SK-N-SH (cell line): Measurements from ENCODE around the gene TFAP2C.

Source experiments
- CHD2 ChIP-seq: fragments of 150-350 bp; IDR thresholded peaks from 2 replicates; pipeline ENCODE4 v1.6.1; 2018; ENCODE audit warnings: low read length; ENCODE audit not compliant: partially characterized antibody
- EZH2phosphoT487 ChIP-seq: fragments of 200-600 bp; sonication (generic); IDR thresholded peaks from 2 replicates; pipeline ENCODE4 v1.6.1; 2017; ENCODE audit warnings: low read depth, mixed run types, mild to moderate bottlenecking, antibody characterized with exemption, moderate library complexity, borderline replicate concordance

DNA sequence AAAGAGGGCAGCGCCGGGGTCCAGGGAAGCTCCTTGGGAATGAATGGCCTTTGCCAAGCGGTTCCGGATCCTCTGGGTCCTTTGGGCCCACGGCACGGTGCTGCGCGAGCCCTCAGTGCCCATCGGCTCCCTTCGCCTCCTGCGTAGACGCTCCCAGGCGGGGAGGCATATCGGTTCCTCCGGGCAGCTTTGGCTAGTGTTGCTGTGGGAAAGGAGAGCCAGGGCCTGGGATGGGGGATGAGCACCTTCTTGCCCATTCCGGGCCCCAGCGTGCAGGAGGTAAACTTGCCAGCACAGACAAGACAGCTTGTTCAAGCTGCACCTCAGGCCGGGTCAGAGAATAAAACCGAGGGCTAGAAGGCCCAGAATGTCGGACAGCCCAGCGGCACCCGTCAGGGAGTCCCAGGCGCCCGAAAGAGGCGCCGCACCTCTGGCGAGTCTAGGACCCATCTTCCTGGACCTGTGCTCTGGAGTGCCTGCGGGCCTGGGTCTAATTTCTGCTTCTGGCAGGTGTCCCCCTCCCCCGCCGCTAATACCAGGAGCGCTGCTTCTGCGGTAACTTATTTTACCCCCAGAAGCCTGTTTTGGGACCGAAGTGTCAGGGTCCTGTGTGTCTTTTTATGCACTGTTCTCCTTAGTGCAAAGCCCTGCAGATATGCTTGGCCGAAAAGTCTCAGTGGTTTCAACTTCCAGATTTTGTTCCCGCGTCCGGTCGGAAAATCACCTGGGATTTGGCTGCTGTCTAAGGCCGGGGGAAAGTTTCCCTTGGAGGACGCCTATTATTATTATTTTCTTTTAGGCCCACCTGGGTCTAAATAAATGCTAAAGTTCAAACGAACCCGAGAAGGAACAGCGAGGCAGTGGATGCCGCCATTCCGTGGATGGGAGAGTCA, 1.7 kb upstream of the TFAP2C start:
- TF ChIP-seq CHD2 = no peak
- TF ChIP-seq EZH2phosphoT487 = no peak
